BLaER1 (cell line): Measurements from ENCODE around the gene TMEM171.

Source experiments
- H3K27ac ChIP-seq: shearing (Covaris generic); formaldehyde crosslinking; 2 replicates; pipeline ENCODE4 v1.8.1; 2022
- H3K27me3 ChIP-seq: shearing (Covaris generic); formaldehyde crosslinking; 2 replicates; pipeline ENCODE4 v1.8.1; 2022
- H3K36me3 ChIP-seq: shearing (Covaris generic); formaldehyde crosslinking; 2 replicates; pipeline ENCODE4 v1.8.1; 2022
- H3K4me1 ChIP-seq: shearing (Covaris generic); formaldehyde crosslinking; 2 replicates; pipeline ENCODE4 v1.8.1; 2022
- H3K4me2 ChIP-seq: shearing (Covaris generic); formaldehyde crosslinking; 2 replicates; pipeline ENCODE4 v1.8.1; 2022
- H3K4me3 ChIP-seq: shearing (Covaris generic); formaldehyde crosslinking; 2 replicates; pipeline ENCODE4 v1.8.1; 2022
- H3K9ac ChIP-seq: shearing (Covaris generic); formaldehyde crosslinking; 2 replicates; pipeline ENCODE4 v1.8.1; 2022
- H3K9me3 ChIP-seq: shearing (Covaris generic); formaldehyde crosslinking; 2 replicates; pipeline ENCODE4 v1.8.1; 2022
- H4K20me1 ChIP-seq: shearing (Covaris generic); formaldehyde crosslinking; 2 replicates; pipeline ENCODE4 v1.8.1; 2022
- Cebpa-rat ChIP-seq: shearing (Covaris generic); IDR thresholded peaks from 2 replicates; pipeline ENCODE4 v1.8.1; 2022

The TMEM171 gene

DNA sequence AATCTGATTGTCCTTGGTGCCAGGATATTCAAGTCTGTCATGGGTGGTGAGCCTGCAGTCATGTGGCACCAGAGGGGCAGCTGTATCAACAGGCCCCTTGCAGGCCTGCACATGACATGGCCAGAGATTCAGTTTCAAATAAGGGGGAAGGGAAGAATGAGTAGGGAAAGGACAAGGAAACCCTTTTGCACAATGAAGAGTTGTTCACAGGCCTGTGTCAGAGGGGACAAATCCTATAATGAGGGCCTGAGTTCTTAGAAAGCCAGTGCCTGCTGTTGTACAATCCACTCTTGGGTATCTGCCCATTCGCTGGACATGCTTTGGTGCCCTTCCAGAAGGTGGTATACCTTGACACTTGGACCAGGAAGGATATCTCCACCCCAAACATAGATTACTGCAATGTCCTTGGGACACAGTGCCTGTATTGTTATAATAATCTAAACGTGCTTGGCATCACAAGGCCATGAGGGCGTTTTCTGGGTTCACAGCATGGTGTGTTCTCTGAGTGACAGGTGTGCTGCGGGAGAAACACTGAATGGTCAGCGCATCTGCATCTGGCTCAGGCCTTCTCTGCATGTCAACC, 1.9 kb upstream of the TMEM171 start:
- H4K20me1 ChIP-seq, result no peaks in the 10 kb centered on the region
- no peak overlapping the region for H3K4me2 ChIP-seq
- no peak overlapping the region for H3K4me3 ChIP-seq
- H3K9ac ChIP-seq, result no peak overlapping the region
- TF ChIP-seq Cebpa-rat, result no peak
- H3K9me3 ChIP-seq, result peaks cover 20% of the 10 kb centered on the region
- no peaks in the 10 kb centered on the region for H3K36me3 ChIP-seq
- H3K4me1 ChIP-seq, result peaks cover 17% of the 10 kb centered on the region
- peaks cover 5% of the 10 kb centered on the region; the same call in 1 of the 2 replicates for H3K27me3 ChIP-seq
- no peak overlapping the region for H3K27ac ChIP-seq

DNA sequence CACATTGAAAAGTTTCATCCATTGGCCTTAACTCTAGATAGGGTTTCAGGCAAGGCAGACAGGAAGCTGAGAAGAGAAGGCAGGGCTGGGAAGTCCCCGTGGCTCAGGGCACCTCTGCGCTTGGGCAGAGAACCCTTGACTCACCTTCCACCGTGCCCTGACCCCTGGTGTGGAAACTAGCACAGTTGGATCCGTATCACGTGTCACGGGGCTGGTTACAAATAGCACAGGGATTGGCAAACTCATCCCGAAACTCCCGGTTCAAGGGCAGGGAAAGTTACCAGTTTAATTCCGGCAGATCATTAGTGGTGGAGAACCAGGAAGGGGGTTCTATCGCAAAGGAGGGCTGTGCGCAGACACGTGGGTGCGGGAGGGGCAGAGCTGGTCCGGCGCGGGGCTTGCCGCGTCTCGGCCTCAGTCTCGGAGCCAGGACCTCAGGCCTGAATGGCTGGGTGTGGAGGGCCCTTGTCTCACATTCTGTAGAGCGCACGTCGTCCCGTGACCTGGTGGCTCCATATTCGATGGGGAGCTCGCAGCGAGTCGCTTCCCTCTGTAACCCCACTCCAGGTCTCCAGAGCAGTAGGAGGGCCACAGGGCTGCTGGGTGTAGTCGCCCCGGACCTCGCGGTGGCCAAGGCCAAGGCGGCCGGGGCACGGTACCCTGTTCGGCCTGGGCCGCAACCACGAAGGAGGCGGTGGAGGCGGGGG, 771 bp upstream of the TMEM171 start:
- H3K9me3 ChIP-seq, result peaks cover 20% of the 10 kb centered on the region
- H3K27ac ChIP-seq, result no peak overlapping the region
- H3K4me1 ChIP-seq, result peaks cover 18% of the 10 kb centered on the region
- no peak overlapping the region for H3K4me3 ChIP-seq
- no peaks in the 10 kb centered on the region for H4K20me1 ChIP-seq
- no peak overlapping the region for H3K9ac ChIP-seq
- peaks cover 5% of the 10 kb centered on the region; the same call in 1 of the 2 replicates for H3K27me3 ChIP-seq
- H3K4me2 ChIP-seq, result no peak overlapping the region
- TF ChIP-seq Cebpa-rat, result no peak
- no peaks in the 10 kb centered on the region for H3K36me3 ChIP-seq

DNA sequence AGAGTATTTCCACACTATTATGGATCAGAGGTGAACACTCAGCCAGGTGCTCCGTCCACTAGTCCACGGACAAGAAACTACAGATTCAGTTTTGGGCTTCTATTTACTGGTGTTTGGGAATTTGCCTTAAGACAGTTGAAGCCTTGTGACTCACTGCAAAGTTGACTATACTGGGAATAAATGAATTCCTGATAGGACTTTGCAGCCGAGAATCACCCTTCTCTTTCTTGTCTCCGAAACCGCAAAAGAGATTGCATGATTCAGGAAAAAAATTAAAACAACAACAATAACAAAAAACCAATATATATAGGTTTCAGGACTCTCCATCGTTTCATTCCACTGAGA, 716 bp downstream of the TMEM171 start:
- Histone ChIP-seq H3K4me2 (no peak overlapping the region), H3K36me3 (no peaks in the 10 kb centered on the region), H3K9ac (no peak overlapping the region), H4K20me1 (no peaks in the 10 kb centered on the region), H3K9me3 (peaks cover 20% of the 10 kb centered on the region), H3K4me1 (peaks cover 18% of the 10 kb centered on the region), H3K27ac (no peak overlapping the region), H3K27me3 (no peaks in the 10 kb centered on the region), H3K4me3 (no peak overlapping the region)
- TF ChIP-seq Cebpa-rat, result no peak

DNA sequence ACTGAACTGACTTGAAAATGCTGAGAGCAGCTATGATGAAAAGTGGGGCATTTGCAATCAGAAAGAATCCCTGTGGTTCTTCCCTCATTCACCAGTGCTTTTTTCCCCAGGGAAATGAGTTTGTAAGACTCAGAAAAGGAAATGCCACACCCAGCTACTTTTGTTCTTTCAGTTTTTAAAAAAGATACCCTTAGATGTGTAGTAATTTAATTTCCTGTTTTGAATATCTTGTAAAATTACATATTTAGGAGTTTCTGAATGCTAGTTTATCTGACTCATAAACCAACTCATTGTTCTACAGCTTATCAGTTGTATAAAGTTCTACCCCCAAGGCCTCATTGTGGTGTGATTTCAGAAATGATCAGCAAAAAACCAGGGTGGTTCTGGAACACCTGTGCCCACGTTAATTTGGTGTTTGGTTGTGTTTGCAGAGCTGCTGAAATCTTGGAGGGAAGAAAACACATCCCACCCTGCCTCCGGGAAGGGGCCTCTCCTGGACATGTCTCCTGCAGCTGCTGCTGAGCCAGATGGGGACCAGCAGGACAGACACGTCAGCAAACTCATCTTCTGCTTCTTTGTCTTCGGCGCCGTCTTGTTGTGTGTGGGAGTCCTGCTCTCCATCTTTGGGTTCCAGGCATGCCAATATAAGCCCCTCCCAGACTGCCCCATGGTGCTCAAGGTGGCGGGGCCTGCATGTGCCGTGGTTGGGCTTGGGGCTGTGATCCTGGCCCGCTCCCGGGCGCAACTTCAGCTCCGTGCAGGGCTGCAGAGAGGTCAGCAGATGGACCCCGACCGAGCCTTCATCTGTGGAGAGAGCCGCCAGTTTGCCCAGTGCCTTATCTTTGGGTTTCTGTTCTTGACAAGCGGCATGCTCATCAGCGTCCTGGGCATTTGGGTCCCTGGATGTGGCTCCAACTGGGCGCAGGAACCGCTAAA, 2.8 kb downstream of the TMEM171 start:
- Histone ChIP-seq H3K9me3 (peaks cover 15% of the 10 kb centered on the region), H3K27ac (no peak overlapping the region), H3K36me3 (no peaks in the 10 kb centered on the region), H3K4me3 (no peak overlapping the region), H3K4me1 (peaks cover 18% of the 10 kb centered on the region), H3K9ac (no peak overlapping the region), H4K20me1 (no peaks in the 10 kb centered on the region), H3K27me3 (no peaks in the 10 kb centered on the region), H3K4me2 (peak overlapping the region; percentile 47)
- TF ChIP-seq Cebpa-rat, result no peak

DNA sequence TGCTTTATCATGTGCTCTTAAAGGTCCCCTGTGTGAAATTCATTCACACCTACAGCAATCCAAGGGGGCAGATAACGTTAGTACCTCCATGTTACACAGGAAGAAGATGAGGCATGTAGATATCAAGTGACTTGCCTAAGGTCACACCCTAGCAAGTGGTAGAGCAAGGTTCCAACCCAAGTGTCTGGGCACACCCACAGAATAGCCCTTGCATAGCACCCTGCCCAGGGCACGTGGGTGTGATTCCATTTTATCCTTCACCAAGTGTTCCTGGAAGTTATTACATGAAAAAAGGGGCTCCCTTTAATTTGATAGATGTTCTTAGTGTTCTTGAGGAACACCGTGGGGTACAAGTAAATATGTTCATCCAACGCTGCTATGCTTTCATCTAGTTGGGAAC, 4.9 kb downstream of the TMEM171 start:
- Histone ChIP-seq H3K9ac (no peak overlapping the region), H3K36me3 (no peaks in the 10 kb centered on the region), H3K4me1 (peaks cover 18% of the 10 kb centered on the region), H3K4me2 (no peak overlapping the region), H3K27ac (no peak overlapping the region), H4K20me1 (no peaks in the 10 kb centered on the region), H3K9me3 (peaks cover 5% of the 10 kb centered on the region), H3K4me3 (no peak overlapping the region), H3K27me3 (no peaks in the 10 kb centered on the region)
- no peak for TF ChIP-seq Cebpa-rat

DNA sequence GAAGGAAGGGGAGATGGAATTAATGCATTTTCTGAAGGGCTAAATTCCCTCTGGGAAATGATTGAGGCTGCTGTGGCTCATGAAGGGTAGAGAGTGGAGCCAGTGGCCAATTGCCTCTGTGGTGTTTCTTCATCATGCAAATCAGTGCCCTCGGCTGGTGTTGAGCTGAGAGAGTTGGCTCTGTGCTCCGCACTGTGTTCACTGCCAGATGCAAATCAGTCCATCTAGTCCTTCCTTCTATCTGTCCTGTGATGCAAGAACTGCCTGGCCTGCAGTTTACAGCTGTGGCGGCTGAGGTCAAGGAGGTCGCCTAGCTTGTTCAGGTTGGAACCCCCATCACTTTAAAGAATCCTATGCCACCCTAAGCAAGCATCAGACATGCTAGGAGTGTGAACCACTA, 6.0 kb downstream of the TMEM171 start:
- Histone ChIP-seq H4K20me1 (no peaks in the 10 kb centered on the region), H3K9ac (no peak overlapping the region), H3K27me3 (no peaks in the 10 kb centered on the region), H3K4me2 (no peak overlapping the region), H3K36me3 (no peaks in the 10 kb centered on the region), H3K4me3 (no peak overlapping the region), H3K4me1 (peaks cover 18% of the 10 kb centered on the region), H3K9me3 (no peaks in the 10 kb centered on the region), H3K27ac (no peak overlapping the region)
- TF ChIP-seq Cebpa-rat, result no peak

DNA sequence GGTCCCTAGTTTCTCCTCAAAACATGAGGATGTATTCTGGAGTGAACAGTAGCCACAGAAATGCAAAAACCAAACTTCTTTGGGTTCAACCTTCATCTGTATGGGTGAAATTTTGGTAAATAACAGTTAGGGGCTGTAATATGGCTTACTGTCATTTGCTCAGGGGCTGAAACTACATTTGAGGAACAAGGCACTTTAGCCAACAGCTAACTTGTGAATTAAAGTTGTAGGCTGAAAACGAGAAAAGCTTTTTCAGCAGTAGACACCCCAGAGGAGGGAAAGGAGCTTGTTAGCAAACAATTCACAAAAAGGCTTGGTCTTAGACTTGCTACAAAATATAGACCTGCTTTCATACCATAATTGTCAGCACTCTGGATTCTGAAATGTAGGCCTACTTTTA, 6.6 kb downstream of the TMEM171 start:
- TF ChIP-seq Cebpa-rat, result no peak
- Histone ChIP-seq H3K36me3 (no peaks in the 10 kb centered on the region), H3K9me3 (no peaks in the 10 kb centered on the region), H3K27me3 (no peaks in the 10 kb centered on the region), H3K27ac (no peak overlapping the region), H3K9ac (no peak overlapping the region), H4K20me1 (no peaks in the 10 kb centered on the region), H3K4me1 (peaks cover 17% of the 10 kb centered on the region), H3K4me2 (no peak overlapping the region), H3K4me3 (no peak overlapping the region)

DNA sequence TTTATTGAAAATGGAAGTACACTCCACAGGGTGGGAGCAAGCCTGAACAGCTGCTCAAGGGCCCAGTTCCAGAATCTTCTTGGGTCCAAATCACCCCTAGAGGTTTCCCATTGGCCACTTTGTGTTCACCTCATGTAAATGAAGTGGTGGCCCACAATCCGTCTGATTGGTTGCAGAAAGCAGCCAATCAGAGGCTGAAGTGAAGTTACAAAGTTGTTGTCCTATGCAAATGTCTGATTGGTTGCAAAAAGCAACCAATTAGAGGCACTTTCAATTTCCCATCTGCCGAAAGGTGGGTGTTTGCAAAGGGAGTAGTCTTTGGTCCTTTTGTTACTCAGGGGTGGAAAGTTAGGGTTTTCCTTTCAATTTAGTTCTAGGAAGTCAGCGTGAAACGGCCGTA, 8.8 kb downstream of the TMEM171 start:
- no peak overlapping the region for H3K4me2 ChIP-seq
- H3K27ac ChIP-seq, result no peak overlapping the region
- H3K27me3 ChIP-seq, result no peaks in the 10 kb centered on the region
- no peaks in the 10 kb centered on the region for H4K20me1 ChIP-seq
- no peaks in the 10 kb centered on the region for H3K36me3 ChIP-seq
- no peak overlapping the region for H3K9ac ChIP-seq
- TF ChIP-seq Cebpa-rat, result no peak
- no peaks in the 10 kb centered on the region for H3K4me1 ChIP-seq
- H3K9me3 ChIP-seq, result no peaks in the 10 kb centered on the region
- no peak overlapping the region for H3K4me3 ChIP-seq

DNA sequence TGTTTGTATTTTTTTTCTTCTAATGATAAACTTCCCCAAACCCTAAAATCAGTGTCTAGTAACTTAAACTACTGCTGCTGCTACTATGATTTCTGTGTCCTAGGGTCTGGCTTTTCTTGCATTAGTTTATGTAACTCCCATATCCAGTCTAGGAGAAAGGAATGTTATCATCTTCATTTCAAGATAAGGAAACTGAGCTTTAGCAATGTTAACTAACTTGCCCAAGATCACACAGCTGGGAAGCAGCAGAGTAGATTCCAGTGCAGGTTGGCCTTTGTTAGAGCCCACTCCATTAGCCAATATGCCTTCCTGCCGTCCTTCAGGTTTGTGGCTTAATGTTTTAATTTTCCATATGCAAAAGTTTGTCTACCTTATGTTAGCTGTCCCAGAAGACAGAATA, 10.4 kb downstream of the TMEM171 start:
- Histone ChIP-seq H3K27me3 (no peaks in the 10 kb centered on the region), H3K36me3 (no peaks in the 10 kb centered on the region), H3K9ac (no peak overlapping the region), H3K4me2 (no peak overlapping the region), H4K20me1 (no peaks in the 10 kb centered on the region), H3K27ac (no peak overlapping the region), H3K4me1 (no peaks in the 10 kb centered on the region), H3K4me3 (no peak overlapping the region), H3K9me3 (no peaks in the 10 kb centered on the region)
- no peak for TF ChIP-seq Cebpa-rat
